Measurements from ENCODE around the gene HBG1.

Gene HBG1

GRCh38 chr11:5235364-5236095, 14.1 kb downstream of the HBG1 start:
- TF ChIP-seq, protein P1, sequence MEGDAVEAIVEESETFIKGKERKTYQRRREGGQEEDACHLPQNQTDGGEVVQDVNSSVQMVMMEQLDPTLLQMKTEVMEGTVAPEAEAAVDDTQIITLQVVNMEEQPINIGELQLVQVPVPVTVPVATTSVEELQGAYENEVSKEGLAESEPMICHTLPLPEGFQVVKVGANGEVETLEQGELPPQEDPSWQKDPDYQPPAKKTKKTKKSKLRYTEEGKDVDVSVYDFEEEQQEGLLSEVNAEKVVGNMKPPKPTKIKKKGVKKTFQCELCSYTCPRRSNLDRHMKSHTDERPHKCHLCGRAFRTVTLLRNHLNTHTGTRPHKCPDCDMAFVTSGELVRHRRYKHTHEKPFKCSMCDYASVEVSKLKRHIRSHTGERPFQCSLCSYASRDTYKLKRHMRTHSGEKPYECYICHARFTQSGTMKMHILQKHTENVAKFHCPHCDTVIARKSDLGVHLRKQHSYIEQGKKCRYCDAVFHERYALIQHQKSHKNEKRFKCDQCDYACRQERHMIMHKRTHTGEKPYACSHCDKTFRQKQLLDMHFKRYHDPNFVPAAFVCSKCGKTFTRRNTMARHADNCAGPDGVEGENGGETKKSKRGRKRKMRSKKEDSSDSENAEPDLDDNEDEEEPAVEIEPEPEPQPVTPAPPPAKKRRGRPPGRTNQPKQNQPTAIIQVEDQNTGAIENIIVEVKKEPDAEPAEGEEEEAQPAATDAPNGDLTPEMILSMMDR (IDR thresholded peaks at IDR 0.05) = no peak

GRCh38 chr11:5234381-5234834, 15.2 kb downstream of the HBG1 start, which contains the start of gene HBD:
Gene HBD, minus strand, starts transcription at chr11:5234483. Its CDS starts 50 bp downstream, at chr11:5234433.
- no peaks in the 10 kb centered on the region for H3K4me1 ChIP-seq (ENCODE audit: control insufficient read depth in 1 of 2, insufficient read depth in 1 of 2, low read depth in 1 of 2, low read length in 1 of 2)
- no peaks in the 10 kb centered on the region for H3K27me3 ChIP-seq
- H3K9me3 ChIP-seq = no peaks in the 10 kb centered on the region
- no peak within 1 kb of the TSS for H3K27ac ChIP-seq
- H3K4me3 ChIP-seq (ENCODE audit: low read depth in 1 of 2, low read length in 1 of 2) = no peak within 1 kb of the TSS
- no peaks in the 10 kb centered on the region for H3K36me3 ChIP-seq
- TF ChIP-seq, protein P1 (IDR thresholded peaks at IDR 0.05) = no peak

More at GRCh38 chr11:5235364-5236095, 14.1 kb downstream of the HBG1 start:
- Histone ChIP-seq H3K4me3 (ENCODE audit: low read depth in 1 of 2, low read length in 1 of 2) (no peak overlapping the region), H3K4me1 (ENCODE audit: control insufficient read depth in 1 of 2, insufficient read depth in 1 of 2, low read depth in 1 of 2, low read length in 1 of 2) (no peaks in the 10 kb centered on the region), H3K27ac (no peak overlapping the region), H3K27me3 (no peaks in the 10 kb centered on the region), H3K36me3 (no peaks in the 10 kb centered on the region), H3K9me3 (no peaks in the 10 kb centered on the region)

- Histone ChIP-seq H3K27me3 (no peaks in the 10 kb centered on the region), H3K27ac (no peak overlapping the region), H3K4me1 (ENCODE audit: control insufficient read depth in 1 of 2, insufficient read depth in 1 of 2, low read depth in 1 of 2, low read length in 1 of 2) (no peaks in the 10 kb centered on the region), H3K4me3 (ENCODE audit: low read depth in 1 of 2, low read length in 1 of 2) (no peak overlapping the region), H3K9me3 (no peaks in the 10 kb centered on the region), H3K36me3 (no peaks in the 10 kb centered on the region)
- TF ChIP-seq, protein P1 (IDR thresholded peaks at IDR 0.05) = no peak
Measured at GRCh38 chr11:5233307-5233706, 16.4 kb downstream of the HBG1 start.

DNA sequence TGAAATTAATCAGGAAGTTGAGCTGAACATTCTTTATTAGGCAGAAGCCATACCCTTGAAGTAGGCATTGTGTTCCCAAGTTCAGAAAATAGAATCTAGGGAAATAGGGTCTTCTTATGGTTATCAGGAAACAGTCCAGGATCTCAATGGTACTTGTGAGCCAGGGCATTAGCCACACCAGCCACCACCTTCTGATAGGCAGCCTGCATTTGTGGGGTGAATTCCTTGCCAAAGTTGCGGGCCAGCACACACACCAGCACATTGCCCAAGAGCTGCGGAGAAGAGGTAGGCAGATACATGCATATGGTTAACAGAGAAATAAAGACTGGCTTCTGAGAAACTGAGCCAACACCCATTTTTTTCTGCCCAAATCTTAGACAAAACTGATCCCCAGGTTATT, 16.8 kb downstream of the HBG1 start:
- Histone ChIP-seq H3K4me3 (ENCODE audit: low read depth in 1 of 2, low read length in 1 of 2) (no peak overlapping the region), H3K4me1 (ENCODE audit: control insufficient read depth in 1 of 2, insufficient read depth in 1 of 2, low read depth in 1 of 2, low read length in 1 of 2) (no peaks in the 10 kb centered on the region), H3K27ac (no peak overlapping the region), H3K36me3 (no peaks in the 10 kb centered on the region), H3K9me3 (no peaks in the 10 kb centered on the region), H3K27me3 (no peaks in the 10 kb centered on the region)
- TF ChIP-seq, protein P1 (IDR thresholded peaks at IDR 0.05) = no peak

DNA sequence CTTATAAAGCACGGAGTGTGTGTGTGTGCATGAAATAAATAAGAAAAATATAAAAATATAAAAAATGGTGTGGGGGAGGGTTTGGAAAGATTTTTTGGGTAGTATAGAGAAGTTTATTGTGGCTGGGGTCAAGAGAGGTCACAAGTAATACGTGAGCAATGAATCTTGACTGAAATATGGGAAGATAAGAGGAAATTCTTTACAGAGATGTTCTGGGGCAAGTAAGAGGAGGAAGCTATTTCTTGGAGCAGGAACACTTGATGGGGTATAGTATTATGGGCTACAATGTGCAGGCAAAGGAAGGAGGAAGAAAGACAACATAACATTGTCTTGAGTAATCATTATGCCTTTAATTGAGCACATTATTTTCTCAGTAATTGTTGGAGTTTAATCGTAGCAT, 17.5 kb downstream of the HBG1 start:
- Histone ChIP-seq H3K4me3 (ENCODE audit: low read depth in 1 of 2, low read length in 1 of 2) (no peak overlapping the region), H3K36me3 (no peaks in the 10 kb centered on the region), H3K9me3 (no peaks in the 10 kb centered on the region), H3K27ac (no peak overlapping the region), H3K27me3 (no peaks in the 10 kb centered on the region), H3K4me1 (ENCODE audit: control insufficient read depth in 1 of 2, insufficient read depth in 1 of 2, low read depth in 1 of 2, low read length in 1 of 2) (no peaks in the 10 kb centered on the region)
- TF ChIP-seq, protein P1 (IDR thresholded peaks at IDR 0.05) = no peak

Measured in neutrophil (primary cell).